Measurements from ENCODE around the gene ZNF66.
"Not testable (repeated sequence)": the region's sequence is repeated elsewhere in the genome, so short reads cannot be mapped to it uniquely, and the experiment has no call there.

The ZNF66 gene

DNA sequence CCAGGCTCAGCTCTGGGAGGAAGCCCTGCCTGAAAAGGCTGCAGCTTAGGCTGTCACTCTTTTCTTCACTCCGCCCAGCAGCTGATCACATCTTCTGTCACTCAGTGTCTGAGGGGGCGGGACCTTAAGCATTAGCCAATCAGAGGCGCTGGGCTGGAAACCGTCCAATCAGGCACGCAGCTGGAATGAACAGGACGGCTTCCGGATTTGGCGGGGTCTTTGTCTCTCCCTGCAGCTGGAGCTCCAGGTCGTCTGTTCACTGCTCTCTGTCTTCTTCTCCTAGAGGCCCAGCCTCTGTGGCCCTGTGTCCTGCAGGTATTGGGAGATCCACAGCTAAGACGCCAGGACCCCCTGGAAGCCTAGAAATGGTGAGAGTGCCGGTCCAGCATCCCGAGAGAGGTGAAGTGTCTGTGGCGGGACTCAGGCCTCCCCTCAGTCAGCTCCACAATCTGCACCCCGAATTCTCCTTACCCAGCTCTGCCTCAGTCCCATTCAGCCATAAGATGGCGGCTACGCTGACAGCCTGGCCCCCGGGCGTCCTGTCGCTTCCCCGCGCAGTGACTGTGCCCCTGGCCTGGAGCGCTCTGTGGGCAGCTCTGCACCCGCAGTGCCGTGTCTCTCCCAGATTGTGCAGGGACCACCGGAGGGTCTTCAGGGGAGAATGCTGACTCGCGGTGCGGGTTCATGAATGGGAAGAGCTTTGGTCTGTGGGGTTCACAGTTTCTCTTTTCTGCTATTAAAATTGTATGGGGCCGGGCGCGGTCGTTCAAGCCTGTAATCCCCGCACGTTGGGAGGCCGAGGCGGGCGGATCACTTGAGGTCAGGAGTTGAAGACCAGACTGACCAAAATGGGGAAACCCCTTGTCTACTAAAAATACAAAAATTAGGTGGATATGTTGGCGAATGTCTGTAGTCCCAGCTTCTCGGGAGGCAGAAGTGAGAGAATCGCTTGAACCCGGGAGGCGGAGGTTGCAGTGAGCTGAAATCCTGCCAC is at the start of gene ZNF66:
ZNF66 (plus strand) TSS at position 222 of the 994 bp plus-strand sequence; CDS start at position 366, 144 bp downstream.
- peak; percentile 96 for DNase-seq

DNA sequence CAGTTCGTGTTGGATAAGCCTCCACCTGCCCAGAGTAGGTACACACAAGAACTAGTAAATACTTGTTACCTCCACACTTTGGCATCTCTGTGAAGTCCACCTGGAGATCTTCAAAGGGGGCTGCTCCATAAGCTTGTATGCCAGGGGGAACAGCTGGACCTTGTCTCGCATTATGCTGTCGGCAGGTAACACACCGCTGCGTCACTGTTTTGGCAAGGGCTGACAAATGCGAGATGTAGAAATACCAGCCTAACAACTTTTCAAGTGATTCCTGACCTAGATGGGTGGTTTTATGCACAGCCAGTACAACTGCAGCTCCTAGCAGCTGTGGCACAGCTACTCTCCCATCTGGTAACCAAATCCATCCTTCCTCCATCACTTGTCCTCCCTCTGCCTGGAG is 25.9 kb upstream of the ZNF66 start:
- not testable (repeated sequence) for DNase-seq

- not testable (repeated sequence) for DNase-seq
These were observed 23.8 kb upstream of the ZNF66 start for GRCh38 chr19:20752291-20752690.

DNA sequence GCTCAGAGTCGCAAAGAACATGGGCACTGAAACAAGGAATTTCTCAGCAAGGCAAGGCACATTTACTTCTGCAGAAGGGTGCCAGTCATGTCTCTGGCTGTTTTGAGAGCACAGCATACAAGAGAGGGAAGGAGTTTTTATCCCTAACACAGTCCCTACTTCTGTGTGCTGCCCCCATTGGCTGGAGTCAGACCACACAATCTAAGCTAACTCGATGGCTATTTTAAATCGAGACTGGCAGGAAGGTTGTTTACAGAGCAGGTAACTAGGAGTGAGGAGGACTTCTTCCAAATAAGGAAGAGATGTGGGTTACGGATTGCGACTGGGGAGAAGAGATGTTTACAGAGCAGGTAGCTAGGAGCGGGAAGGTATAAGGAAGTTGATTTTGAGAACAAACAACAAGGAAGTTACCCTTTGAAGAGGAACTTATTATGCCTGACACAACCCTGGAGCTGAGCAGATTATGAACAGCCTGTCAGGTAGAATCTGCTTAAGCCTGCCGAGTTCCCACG is 6.8 kb upstream of the ZNF66 start:
- DNase-seq: not testable (repeated sequence)

DNA sequence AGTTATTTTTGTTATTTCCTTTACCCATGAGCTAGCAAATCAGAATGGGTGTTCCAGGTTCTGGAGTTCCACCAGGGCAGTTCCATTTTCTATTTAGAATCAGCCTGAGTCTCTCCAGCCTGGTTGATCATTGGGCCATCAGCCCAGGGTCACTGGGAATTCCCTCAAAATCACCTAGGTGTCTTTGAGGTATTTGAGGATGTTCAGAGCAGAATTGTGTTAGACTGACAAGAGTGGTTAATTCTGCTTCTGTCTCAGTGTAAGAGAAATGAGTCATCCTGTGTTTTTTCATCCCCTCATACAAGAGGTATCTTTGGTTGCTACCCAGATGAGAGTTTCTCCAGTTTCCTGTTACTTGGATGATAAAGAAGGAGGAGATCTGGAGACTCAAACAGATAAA is 11.7 kb downstream of the ZNF66 start:
- no peak for DNase-seq

DNA sequence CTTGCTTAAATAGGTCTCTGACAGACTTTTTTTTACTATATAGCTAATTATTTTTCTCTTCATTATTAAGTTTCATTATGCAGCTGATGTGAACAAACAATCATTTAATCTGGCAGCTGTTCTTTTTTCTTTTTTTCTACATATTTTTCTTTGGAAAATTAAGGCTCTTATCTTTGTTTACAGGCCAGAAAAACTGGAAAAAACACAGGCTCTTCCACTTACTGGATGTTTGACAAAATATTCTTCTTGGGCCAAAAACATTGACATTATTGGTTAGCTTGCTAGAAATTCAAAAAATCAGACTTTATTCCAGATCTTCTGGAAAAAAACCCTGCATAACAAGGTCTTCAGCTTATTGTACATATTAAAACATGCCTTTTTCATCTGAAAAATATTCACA is 15.7 kb downstream of the ZNF66 start:
- DNase-seq: no peak

GRCh38 chr19:20806311-20807262 is 30.5 kb downstream of the ZNF66 start:
- not testable (repeated sequence) for DNase-seq

DNA sequence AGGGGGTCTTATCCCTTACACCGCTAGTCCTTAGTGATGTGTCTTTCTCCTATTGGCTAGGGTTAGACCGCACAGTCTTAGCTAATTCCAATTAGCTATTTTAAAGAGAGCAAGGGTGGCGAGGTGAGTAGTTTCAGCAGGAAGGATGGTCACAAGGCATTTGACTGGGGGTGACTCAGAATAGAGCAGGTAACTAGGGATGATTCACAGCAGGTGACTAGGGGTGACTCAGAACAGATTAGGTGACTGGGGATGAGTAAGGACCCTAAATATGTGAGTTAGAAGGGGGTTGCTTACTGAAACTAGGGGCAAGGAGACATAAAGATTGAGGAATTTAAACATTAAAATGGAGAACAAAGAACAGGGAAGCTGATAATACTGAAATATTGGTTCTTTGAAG is 64.3 kb downstream of the ZNF66 start:
- DNase-seq: no peak
